ENCODE results near the gene TMEM41A. TPM values are rescaled to one million over a fixed set of nuclear protein-coding genes. Genes with fewer than 3 reads are reported as not detected.

TMEM41A gene
- total and polyA plus RNA-seq, 10 donors, result 5.9 to 37.8 (median 22.9) TPM

- WGBS, 5 donors, result 83 to 88% (median 85%) methylated on average over 5 of the region's 5 CpGs
- peaks cover 0 to 32% (median 0%) of the 10 kb centered on the region in 7 donors for H3K27me3 ChIP-seq (replicated peaks in 1 of 7)
- TF ChIP-seq CTCF (IDR thresholded peaks at IDR 0.05 in 8 of 11, conservative IDR thresholded peaks at IDR 0.05 in 3 of 11) (no peak), POLR2A (IDR thresholded peaks at IDR 0.05) (no peak), POLR2AphosphoS5 (IDR thresholded peaks at IDR 0.05) (no peak)
- intact Hi-C loops (cut with DNase I; ENCODE audit: low total_unique reads), result no loop called here
- DNase-seq, result no peak
- H3K4me1 ChIP-seq, result no peaks in the 10 kb centered on the region
- H3K4me3 ChIP-seq, result no peak overlapping the region
- no peaks in the 10 kb centered on the region for H3K9me3 ChIP-seq
- H3K36me3 ChIP-seq, result no peaks in the 10 kb centered on the region
- no peak overlapping the region for H3K27ac ChIP-seq
Measured at GRCh38 chr3:185519021-185519420, 20.2 kb upstream of the TMEM41A start.

GRCh38 chr3:185517387-185518130 lies 18.7 kb upstream of the TMEM41A start:
- Histone ChIP-seq H3K9me3 (no peaks in the 10 kb centered on the region), H3K27me3 (replicated peaks in 1 of 7) (peaks cover 0 to 29% (median 0%) of the 10 kb centered on the region in 7 donors), H3K36me3 (no peaks in the 10 kb centered on the region), H3K4me3 (no peak overlapping the region), H3K27ac (no peak overlapping the region), H3K4me1 (no peaks in the 10 kb centered on the region)
- WGBS, 5 donors, result 86 to 97% (median 92%) methylated on average over 2 of the region's 2 CpGs
- no peak for DNase-seq
- intact Hi-C loops (cut with DNase I; ENCODE audit: low total_unique reads), result no loop called here
- TF ChIP-seq CTCF (IDR thresholded peaks at IDR 0.05 in 8 of 11, conservative IDR thresholded peaks at IDR 0.05 in 3 of 11) (no peak), POLR2AphosphoS5 (IDR thresholded peaks at IDR 0.05) (no peak), POLR2A (IDR thresholded peaks at IDR 0.05) (no peak)

- Histone ChIP-seq H3K36me3 (no peaks in the 10 kb centered on the region), H3K27me3 (replicated peaks in 1 of 7) (peaks cover 0 to 5% (median 0%) of the 10 kb centered on the region in 7 donors), H3K4me1 (no peaks in the 10 kb centered on the region), H3K4me3 (no peak overlapping the region), H3K9me3 (no peaks in the 10 kb centered on the region), H3K27ac (no peak overlapping the region)
- no peak for DNase-seq
- TF ChIP-seq POLR2A (IDR thresholded peaks at IDR 0.05), result no peak
- TF ChIP-seq POLR2AphosphoS5 (IDR thresholded peaks at IDR 0.05), result no peak
- TF ChIP-seq CTCF (IDR thresholded peaks at IDR 0.05 in 8 of 11, conservative IDR thresholded peaks at IDR 0.05 in 3 of 11), result no peak
- intact Hi-C loops (cut with DNase I; ENCODE audit: low total_unique reads), result no loop called here
- WGBS, 5 donors, result 87 to 95% (median 94%) methylated on average over 4 of the region's 4 CpGs
Measured at GRCh38 chr3:185511711-185512110, 12.9 kb upstream of the TMEM41A start.

- 80 to 90% (median 87%) methylated on average over 19 of the region's 19 CpGs for WGBS, 5 donors
- intact Hi-C loops (cut with DNase I; ENCODE audit: low total_unique reads), result no loop called here
Measured at GRCh38 chr3:185508335-185508991, 9.6 kb upstream of the TMEM41A start.

More at GRCh38 chr3:185508335-185508991, 9.6 kb upstream of the TMEM41A start:
- no peak overlapping the region for H3K27ac ChIP-seq
- H3K4me1 ChIP-seq, result peaks cover 0 to 5% (median 0%) of the 10 kb centered on the region in 6 donors
- no peak overlapping the region for H3K4me3 ChIP-seq
- DNase-seq, result no peak
- TF ChIP-seq POLR2A (IDR thresholded peaks at IDR 0.05), result no peak
- no peak for TF ChIP-seq CTCF (IDR thresholded peaks at IDR 0.05 in 8 of 11, conservative IDR thresholded peaks at IDR 0.05 in 3 of 11)
- TF ChIP-seq POLR2AphosphoS5 (IDR thresholded peaks at IDR 0.05), result no peak
- H3K27me3 ChIP-seq (replicated peaks in 1 of 7), result peaks cover 0 to 9% (median 0%) of the 10 kb centered on the region in 7 donors
- no peaks in the 10 kb centered on the region for H3K9me3 ChIP-seq
- H3K36me3 ChIP-seq, result no peaks in the 10 kb centered on the region
